Stimulated activated CD8-positive, alpha-beta memory T cell treated with anti-CD3 and anti-CD28 coated beads, Interleukin-7, amount 100 ng/mL, for 4 hours (primary cell): ENCODE data around the gene AMPD3.

Source experiments
- DNase-seq, 2 donors: peaks; one replicate each; pipeline ENCODE4 v3.0.0-alpha.2; 2020; ENCODE audit warnings: low read depth in 2 of 2

Gene AMPD3

DNA sequence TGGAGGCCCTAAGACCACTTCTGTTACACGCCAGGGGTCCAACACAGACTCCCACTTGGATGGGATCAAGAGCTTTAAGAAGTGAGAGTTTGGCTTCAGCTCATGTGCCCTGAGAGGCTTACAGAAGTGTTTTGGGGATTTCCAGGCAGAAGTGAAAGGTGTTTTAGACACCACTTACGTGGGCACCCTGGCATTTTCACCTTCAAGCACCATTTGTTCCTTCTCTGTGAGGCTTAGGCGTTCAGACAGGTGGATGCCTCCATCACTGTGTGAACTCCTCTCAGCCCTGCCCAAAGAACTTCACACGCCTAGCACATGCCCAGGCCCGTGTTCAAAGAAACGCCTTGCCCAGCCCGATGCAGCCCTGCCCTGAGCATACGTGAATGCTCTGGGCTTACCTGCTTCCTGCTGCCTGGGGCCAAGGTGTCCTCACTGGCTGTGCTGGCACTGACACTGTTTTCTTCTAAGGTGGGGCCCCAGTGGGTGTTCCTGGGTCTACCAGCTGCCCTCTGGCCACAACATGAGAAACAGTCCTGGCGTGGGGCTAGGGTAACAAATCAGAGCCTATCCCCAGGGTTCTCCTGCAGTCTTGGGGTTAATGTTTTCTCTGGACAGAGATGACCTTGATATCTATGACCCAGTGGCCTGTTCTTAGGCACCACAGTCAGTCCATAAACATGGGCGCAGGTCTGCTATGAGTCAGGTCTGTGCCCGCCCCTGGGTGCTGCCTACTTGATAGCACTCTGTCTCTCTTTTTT is 34.0 kb downstream of the AMPD3 start:
- no peak for DNase-seq

DNA sequence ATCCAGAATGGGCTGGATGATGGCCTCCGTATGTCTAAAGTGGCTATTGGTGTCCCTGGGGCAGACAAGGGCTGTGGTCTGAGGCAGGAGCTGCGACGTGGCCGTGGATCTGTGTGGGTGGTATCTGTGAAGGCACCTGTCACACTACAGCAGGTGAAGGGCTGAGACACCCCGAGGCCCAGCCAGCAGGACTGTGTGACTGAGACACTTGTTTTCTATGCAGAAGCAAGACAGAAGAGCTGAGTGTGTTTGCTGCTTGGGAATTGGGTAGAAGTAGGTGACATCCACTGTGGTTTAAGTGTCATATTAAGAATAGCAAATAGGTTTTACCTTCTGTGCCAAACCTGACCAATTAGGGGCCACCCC is 35.0 kb downstream of the AMPD3 start:
- no peak for DNase-seq

DNA sequence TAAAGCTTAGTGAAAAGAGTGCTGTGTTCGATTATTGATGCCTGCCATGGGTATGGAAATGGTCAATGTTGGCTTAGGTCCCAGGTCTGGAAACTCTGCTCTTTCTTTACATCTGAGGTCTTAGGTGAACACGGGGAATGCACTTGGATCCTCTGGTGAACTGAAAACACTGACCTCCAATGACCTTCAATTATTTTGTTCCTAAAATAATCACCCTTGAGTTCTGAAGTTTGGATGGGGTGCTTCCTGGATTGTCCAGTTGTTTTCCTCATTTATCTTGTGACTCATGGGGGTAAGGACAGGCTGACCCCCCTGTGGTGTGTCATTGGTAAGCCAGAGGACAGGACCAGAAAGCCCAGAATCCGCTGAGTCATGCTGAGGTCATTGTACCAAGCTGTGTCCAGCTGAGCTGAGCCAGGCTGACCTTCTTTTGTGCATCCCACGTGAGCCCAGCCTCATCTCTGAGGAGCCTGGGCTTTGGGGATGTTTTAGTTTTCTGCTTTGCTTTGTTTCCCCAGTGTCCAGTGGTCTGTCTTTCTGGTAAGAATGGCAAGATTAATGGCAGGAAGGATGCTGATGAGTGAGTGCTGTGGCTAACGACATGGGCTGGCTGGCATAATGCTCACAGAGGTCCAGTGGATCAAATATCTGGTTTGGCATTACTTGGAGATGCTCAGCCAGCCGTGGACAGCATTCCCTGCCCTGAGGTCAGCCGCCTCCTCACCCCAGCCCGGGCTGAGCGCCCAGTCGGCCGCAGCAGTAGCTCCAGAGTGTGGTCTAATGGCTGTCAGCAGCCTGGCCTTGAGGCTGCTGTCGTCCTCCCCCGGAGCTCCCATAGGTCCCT is 35.6 kb downstream of the AMPD3 start:
- DNase-seq = no peak

DNA sequence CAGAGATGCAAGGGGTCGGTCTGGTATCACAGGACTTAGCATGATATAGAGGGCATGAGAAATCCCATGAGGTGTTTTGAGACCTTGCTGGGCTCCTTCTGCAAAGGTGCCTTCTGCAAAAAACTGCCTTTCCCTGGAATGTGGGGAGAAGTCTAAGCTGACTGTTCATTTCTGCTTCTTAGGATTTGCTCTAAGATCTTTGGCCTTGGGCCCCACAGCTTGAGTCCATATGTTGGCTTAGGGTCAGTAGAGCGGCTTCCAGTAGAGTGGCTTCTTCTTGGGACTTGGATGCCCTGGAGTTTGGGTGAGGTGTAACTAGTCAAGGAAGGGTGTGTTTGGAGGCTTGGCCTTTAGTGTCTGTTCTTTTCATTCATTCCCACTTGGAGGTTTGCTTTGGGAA is 37.0 kb downstream of the AMPD3 start:
- DNase-seq = no peak

DNA sequence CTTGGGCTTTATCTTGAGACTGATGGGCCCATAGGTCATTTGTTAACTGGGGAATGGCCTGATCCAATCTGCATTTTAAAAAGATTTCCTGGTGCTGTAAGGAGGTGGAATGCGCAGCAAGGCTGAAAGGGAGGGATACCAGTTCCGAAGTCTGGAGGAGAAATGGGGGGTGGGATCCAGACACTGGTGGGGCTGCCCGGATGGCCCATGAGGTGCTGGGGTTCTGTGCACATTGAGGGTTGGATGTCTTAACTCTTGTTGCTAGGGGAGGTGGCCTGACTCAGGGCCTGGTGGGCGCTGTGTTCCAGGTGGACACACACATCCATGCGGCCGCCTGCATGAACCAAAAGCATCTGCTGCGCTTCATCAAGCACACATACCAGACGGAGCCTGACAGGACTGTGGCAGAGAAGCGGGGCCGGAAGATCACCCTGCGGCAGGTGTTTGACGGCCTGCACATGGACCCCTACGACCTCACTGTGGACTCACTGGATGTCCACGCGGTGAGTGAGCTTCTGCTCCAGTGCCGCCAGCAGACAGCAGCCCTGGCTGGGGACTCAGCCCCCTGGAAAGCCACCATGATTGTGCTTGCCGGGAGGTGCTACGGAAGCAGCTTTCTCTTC is 38.1 kb downstream of the AMPD3 start:
- no peak for DNase-seq

DNA sequence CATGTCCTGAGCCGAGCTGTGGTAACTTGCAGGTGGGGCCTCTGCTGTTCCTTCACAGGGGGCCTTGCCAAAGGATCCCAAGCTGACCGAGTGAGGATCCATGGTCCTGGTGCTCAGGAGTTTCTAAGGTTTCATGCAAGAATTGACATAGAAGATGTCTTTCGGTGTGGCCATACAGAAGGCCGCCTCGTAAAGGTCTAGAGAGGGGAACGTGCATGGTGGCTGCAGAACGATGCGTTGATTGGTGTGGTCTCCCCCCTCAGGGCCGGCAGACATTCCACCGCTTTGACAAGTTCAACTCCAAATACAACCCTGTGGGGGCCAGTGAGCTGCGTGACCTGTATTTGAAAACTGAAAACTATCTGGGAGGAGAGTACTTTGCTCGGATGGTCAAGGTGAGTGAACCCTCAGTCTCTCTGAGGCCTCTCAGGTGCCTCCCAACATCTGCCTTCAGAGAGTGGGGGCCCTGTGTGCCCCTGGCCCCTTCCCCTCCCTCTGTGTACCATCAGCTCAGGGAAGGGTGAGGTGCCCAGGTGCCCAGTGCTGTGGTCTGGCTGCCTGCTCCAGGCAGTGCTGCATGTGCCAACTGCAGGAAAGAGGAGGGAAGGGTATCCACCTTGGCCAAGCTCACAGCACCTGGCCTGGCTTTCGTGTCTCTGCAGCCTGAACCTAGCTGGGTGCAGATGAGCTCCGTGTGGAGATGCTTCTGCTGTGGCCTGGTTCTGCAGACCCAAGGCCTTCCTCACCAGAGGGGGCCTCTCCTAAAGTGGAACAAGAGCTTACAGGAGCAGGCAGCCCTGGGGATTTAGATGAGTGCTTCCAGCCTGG is 39.8 kb downstream of the AMPD3 start:
- no peak for DNase-seq

DNA sequence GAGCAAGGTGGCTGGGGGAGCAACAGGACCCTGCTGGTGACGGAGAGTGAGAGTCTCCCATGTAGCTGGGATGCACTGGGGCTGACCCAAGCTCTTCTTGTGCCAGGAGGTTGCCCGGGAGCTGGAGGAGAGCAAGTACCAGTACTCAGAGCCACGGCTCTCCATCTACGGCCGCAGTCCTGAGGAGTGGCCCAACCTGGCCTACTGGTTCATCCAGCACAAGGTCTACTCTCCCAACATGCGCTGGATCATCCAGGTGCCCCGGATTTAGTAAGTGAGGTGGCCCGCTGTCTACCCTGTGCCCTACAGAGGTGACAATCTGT is 40.4 kb downstream of the AMPD3 start:
- DNase-seq = no peak

DNA sequence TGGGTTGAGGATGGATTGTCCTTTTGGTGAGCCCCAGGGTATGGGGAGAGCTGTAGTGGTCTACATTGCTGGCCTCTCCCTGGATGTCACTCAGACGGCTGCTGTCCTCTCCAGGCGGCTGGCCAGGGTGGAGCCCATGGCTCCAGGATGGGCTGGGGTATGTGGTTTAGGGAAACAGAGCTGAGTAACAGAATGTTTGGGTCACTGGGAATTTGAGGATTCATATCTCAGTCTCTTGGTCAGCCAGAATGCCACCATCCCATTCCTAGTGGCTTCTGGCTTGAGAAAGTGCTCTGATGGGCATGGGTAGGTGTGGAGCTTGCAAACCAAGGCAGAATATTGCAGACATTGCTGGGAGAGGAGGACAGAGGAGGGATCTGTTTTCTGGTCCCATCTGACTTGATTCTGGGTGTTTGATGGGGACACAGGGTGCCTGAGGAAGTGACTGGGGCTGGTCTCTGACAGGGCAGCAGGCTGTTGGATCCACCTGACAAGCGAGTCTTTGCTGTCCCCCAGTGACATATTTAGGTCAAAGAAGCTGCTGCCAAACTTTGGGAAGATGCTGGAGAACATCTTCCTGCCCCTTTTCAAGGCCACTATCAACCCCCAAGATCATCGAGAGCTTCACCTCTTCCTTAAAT is 41.4 kb downstream of the AMPD3 start:
- DNase-seq = no peak

DNA sequence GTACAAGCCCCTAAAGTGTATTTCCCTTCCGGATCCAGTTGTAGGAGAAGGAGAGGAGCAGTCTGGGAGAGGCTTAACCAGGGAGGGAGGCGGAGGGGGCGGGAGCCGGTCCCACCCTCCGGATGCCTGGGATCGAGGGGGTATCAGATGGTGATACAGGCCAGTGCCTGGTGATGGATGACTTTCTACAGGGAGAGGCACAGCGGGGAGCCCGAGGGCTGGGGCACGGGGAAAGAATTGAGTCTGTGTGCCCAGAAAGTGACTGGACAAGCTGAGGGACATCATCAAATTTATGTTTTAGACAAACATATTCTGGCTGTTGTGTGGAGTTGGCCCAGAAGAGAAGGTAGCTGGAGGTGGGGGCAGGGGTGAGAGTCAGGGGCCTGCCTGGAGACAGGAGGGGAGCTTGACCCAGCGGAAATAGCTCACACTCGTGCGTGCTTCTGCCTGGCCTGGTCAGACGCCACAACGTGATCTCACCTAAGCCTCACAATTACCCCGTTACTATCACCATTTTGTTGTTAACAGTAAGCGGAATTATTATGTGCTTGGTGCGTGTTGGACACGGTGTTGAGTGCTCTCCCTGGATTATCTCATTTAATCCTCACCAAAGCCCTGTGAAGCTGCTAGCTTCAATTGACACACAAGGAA is 42.4 kb downstream of the AMPD3 start:
- DNase-seq = no peak

DNA sequence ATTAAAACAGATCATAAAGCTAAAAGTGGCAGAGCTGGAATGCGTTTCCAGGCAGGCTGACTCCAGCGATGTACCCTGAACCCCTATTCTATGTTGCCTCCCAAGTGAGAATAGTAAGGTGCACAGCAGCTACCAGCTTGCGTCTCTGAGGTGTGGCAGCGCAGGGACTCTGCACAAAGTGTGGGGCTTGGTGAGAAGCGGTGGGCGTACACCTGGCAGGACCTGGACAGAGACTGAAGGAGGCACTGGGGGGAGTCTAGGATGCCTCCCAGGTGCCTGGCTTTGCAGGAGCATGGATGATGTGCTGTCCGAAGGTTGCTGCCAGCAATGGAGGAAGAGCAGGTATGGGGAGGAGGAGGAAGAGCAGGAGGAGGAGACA is 42.9 kb downstream of the AMPD3 start:
- DNase-seq = no peak

DNA sequence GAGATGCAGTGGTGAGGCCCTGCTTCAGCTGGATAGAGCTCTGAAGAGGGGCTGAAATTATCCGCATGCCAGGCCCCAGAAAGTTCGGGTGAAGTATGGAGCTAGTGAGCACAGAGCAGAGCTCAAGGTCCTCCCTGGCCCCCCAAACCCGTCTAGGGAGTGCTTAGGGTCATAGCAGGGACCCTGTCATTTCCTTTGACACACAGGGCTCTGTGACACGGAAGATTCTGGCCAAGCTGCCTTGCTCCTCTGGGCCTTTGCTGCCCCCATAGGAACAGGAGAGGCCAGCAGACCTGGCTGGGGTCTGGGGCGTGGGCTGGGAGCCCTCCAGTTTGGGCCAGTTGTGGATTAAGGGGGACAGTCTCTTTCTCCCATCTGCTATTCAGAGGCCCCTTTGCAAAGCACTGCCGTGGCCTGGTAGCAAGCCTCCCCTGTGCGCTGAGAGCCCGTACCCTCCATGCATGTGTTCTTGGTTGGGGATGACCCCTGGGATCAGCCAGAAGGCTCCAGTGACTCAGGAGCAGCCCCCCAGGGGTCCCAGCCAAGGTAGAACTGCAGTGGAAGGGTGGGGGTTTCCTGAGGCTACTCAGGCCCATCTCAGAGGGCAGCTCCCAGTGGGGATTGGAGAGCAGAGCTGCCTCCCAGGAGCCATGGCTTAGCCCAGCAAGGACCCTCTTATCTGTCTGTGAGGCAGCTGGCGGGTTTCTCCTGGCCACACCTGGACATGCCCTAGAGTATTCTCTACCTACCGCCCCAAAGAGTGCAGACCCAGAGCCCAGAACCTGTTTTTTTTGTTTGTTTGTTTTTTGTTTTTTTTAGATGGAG is 43.6 kb downstream of the AMPD3 start:
- DNase-seq = no peak

DNA sequence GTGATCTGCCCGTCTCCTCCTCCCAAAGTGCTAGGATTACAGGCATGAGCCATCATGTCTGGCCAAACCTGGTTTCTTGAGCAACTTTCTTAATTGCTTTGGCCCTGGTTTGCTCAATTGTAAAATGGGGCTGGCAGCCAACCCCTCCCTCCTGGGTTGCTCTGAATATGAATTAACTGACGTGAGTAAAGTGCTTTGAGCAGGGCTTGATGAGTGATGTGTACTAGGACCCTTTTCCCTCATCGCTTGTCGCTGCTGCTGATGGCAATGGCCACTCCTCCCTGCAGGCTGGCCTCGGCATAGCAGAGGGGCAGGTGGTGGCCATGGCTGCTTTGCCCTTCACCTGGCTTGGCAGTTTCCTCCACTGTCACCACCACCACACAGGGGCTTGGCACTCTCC is 44.4 kb downstream of the AMPD3 start:
- DNase-seq = no peak

DNA sequence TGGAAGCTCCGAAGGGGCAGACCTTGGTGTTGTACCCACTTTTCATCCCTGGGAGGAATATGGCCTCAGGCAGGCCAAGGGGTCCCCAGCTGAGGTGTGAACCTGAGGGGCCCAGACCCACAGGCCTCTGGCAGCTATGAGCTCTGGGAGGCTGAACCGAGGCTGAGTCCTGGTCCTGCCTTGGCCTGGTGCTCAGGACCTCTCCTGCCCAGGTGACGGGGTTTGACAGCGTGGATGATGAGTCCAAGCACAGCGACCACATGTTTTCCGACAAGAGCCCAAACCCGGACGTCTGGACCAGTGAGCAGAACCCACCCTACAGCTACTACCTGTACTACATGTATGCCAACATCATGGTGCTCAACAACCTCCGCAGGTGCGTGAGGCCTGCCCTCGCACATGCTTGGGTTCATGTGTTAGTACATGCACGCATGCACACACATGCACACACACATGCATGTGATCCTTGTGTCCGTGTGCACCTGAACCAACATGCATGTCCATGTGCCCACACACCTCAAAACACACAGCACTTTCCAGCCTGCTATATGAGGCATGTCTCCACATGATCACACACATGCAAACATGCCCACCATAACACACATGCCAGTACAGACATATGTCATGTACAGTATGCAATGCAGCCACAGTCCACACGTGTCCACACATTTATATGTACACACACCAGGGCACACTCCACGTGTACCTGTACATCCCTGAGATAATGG is 45.0 kb downstream of the AMPD3 start:
- no peak for DNase-seq

DNA sequence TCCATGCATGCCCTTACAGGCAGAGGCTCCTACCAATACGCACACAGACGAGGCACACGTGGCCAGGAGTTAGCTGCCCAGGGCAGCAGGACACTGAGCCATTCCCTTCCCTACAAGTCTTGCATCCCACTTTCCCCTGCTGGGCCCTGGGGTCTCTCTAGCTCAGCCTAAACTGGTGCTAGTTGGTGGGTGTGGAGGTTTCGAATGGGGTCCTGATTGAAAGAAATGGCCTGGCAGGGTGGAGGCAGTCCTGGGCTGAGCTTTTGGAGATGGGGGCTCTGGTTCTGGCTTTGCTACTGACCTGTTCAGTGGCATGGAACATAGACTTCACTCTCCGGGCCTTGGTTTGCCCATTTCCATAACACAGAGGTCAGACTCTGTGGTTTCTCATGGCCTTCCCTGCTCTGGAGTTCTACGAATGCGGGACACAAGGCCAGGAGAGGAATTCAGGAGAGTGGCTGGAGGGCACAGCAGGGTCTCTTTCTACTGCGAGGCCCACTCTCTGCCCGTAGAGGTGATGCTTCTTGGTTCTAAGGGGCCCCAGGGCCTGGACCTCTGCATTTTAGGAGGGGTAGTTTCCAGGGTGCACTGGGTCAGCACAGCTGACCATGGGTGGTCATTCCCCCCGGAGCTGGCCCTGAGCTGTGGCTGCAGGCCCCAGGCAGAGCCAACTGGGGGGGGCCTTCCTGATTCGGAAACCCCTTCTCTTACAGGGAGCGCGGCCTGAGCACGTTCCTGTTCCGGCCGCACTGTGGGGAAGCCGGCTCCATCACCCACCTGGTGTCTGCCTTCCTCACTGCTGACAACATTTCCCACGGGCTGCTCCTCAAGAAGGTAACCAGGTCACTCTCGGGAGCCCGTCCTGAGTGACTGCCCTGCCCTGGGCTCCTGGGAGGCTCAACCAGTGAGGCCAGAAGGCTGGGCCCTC is 46.0 kb downstream of the AMPD3 start:
- DNase-seq = no peak

DNA sequence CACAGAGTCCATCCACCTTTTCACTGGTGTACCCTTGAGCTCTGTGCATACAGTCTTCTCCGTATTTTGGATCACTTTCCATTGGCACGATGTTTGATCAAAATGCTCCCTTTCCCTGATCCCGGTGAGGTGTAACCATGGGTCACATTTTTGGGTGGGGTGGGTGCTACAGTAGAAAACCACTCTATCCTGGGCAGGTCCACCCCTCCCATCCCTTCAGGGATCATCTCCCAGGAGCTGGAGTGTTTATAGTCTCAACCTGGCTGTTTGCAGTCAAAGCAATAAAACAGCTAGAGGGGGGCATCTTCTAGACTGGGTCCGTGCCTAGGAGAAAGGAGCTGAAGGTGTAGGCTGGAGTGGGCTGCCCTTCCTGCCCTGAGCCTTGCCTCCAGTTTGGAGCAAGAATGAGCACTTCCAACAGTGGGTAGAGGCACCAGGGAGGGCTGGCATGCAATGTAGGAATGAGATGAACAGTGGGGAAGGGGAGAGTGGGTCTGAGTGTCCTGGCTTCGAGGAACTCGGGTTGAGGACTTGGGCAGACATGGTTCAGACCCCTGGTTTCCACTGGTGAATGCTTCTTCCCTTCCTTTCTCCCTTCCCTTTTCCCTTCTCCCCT is 47.1 kb downstream of the AMPD3 start:
- no peak for DNase-seq

DNA sequence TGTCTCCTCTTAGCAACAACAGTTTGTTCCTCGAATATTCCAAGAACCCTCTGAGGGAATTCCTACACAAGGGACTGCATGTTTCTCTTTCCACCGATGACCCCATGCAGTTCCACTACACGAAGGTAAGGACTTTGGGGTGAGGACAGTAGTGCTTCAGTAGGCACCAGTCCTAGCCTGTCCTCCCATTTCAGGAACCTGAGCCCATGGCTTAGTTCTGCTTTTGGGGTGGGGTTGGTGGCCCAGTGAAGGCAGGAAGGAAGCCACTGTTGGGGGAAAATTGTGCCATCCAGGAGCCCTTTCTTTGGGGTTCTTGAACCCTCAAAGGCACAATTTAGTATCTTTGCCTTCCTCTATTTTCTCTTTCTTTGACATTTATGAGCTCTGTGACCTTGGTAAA is 47.7 kb downstream of the AMPD3 start:
- no peak for DNase-seq

DNA sequence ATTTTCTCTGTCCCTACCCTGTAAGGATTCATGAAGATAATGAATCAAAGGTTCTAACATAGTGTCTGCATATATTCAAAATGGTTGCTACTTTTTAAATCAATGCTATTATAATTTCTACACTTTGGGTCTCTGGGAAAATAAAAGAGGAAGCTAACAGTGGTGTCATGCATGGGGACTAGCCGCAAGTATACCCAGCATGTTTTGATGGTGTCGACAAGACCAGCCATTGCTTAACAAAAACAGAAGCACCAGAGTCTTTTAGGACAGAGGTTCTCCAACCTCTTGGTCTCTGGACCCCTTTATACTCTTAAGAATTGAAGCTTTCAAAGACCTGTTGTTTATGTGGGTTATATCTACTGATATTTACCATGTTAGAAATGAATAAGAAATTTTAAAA is 48.2 kb downstream of the AMPD3 start:
- no peak for DNase-seq
